GM23338 (cell line): ENCODE measurements around the gene IFT74. TPM values are rescaled to one million over a fixed set of nuclear protein-coding genes. Genes with fewer than 3 reads are reported as not detected.
A peak's percentile ranks its signal among the peaks of the same experiment; 100 is the strongest.

ENCODE experiments used
- ATAC-seq: fragments of 200-7000 bp; cut with Tn5 transposase; 3 replicates; pipeline ENCODE4 v1.9.1; 2020
- DNase-seq: peaks from one replicate; pipeline ENCODE4 v3.0.0-alpha.2; 2015; ENCODE audit warnings: low spot score
- H2AFZ ChIP-seq: fragments of 200-600 bp; sonication (generic); 2 replicates; pipeline ENCODE4 v1.8.0; 2016; ENCODE audit warnings: antibody characterized with exemption, mild to moderate bottlenecking, moderate library complexity
- H3F3A ChIP-seq: fragments of 200-600 bp; sonication (generic); replicated peaks from 2 replicates; pipeline ENCODE4 v1.8.0; 2017; ENCODE audit warnings: antibody characterized with exemption, mixed run types, low read depth
- H3K27ac ChIP-seq: fragments of 200-600 bp; sonication (generic); 2 replicates; pipeline ENCODE4 v1.6.1; 2016; ENCODE audit warnings: low read depth
- H3K27me3 ChIP-seq: fragments of 200-600 bp; sonication (generic); 2 replicates; pipeline ENCODE4 v1.8.0; 2016; ENCODE audit warnings: mild to moderate bottlenecking, mixed run types, moderate library complexity; ENCODE audit not compliant: insufficient read depth
- H3K36me3 ChIP-seq: fragments of 200-600 bp; sonication (generic); 2 replicates; pipeline ENCODE4 v1.8.0; 2016; ENCODE audit warnings: mild to moderate bottlenecking; ENCODE audit not compliant: insufficient read depth
- H3K4me1 ChIP-seq: fragments of 200-600 bp; sonication (generic); 2 replicates; pipeline ENCODE4 v1.8.0; 2016; ENCODE audit warnings: mild to moderate bottlenecking, moderate library complexity; ENCODE audit not compliant: insufficient read depth
- H3K4me2 ChIP-seq: fragments of 200-600 bp; sonication (generic); 2 replicates; pipeline ENCODE4 v1.7.1; 2017; ENCODE audit warnings: mixed run types
- H3K4me3 ChIP-seq: fragments of 200-600 bp; sonication (generic); 2 replicates; pipeline ENCODE4 v1.6.1; 2016; ENCODE audit warnings: mixed run types
- H3K79me2 ChIP-seq: fragments of 200-600 bp; sonication (generic); replicated peaks from 2 replicates; pipeline ENCODE4 v1.8.0; 2017; ENCODE audit warnings: mild to moderate bottlenecking; ENCODE audit not compliant: insufficient read depth
- H3K9me2 ChIP-seq: fragments of 200-600 bp; sonication (generic); 2 replicates; pipeline ENCODE4 v1.8.0; 2017; ENCODE audit not compliant: insufficient read depth
- H4K20me1 ChIP-seq: fragments of 200-600 bp; sonication (generic); replicated peaks from 2 replicates; pipeline ENCODE4 v1.8.0; 2017; ENCODE audit warnings: mild to moderate bottlenecking; ENCODE audit not compliant: insufficient read depth
- H3K27ac Mint-ChIP-seq: 2 replicates; pipeline ENCODE4 v1.8.0; 2020; ENCODE audit warnings: inconsistent platforms, mild to moderate bottlenecking, moderate library complexity, mixed read lengths
- H3K27me3 Mint-ChIP-seq: 3 replicates; pipeline ENCODE4 v1.8.0; 2022; ENCODE audit warnings: low read depth, mild to moderate bottlenecking, moderate library complexity, mixed read lengths, inconsistent platforms; ENCODE audit not compliant: insufficient read depth, poor library complexity
- H3K36me3 Mint-ChIP-seq: 3 replicates; pipeline ENCODE4 v1.8.0; 2021; ENCODE audit warnings: low read depth, mild to moderate bottlenecking, inconsistent platforms, moderate library complexity, mixed read lengths
- H3K4me1 Mint-ChIP-seq: 3 replicates; pipeline ENCODE4 v1.8.0; 2020; ENCODE audit warnings: mild to moderate bottlenecking, inconsistent platforms, mixed read lengths
- H3K4me3 Mint-ChIP-seq: 3 replicates; pipeline ENCODE4 v1.8.0; 2021; ENCODE audit warnings: moderate library complexity, mild to moderate bottlenecking, inconsistent platforms, mixed read lengths
- H3K9me3 Mint-ChIP-seq: 3 replicates; pipeline ENCODE4 v1.8.0; 2020; ENCODE audit warnings: moderate library complexity, mild to moderate bottlenecking, inconsistent platforms, mixed read lengths
- CREB1 ChIP-seq: fragments of 250-450 bp; sonication (Bioruptor Pico); IDR thresholded peaks from 2 replicates; pipeline ENCODE4 v1.5.0; 2020; ENCODE audit warnings: low read depth, mild to moderate bottlenecking, moderate library complexity
- EZH2 ChIP-seq: fragments of 200-600 bp; sonication (generic); IDR thresholded peaks from one replicate; pipeline ENCODE4 v1.8.0; 2017; ENCODE audit warnings: antibody characterized with exemption, mild to moderate bottlenecking, low read depth; ENCODE audit not compliant: unreplicated experiment
- EZH2phosphoT487 ChIP-seq: fragments of 200-600 bp; sonication (generic); IDR thresholded peaks from one replicate; pipeline ENCODE4 v1.8.1; 2018; ENCODE audit warnings: antibody characterized with exemption; ENCODE audit not compliant: unreplicated experiment
- JUNB ChIP-seq: IDR thresholded peaks from one replicate; pipeline ENCODE4 v1.6.1; 2016; ENCODE audit warnings: antibody characterized with exemption; ENCODE audit not compliant: unreplicated experiment
- NANOG ChIP-seq: IDR thresholded peaks from 2 replicates; pipeline ENCODE4 v1.6.1; 2016; ENCODE audit warnings: antibody characterized with exemption, borderline replicate concordance
- POLR2AphosphoS5 ChIP-seq: IDR thresholded peaks from 2 replicates; pipeline ENCODE4 v1.6.1; 2016; ENCODE audit warnings: antibody characterized with exemption, low read depth
- STAT1 ChIP-seq: IDR thresholded peaks from one replicate; pipeline ENCODE4 v1.6.1; 2016; ENCODE audit warnings: antibody characterized with exemption; ENCODE audit not compliant: unreplicated experiment
- ZNF114 ChIP-seq: fragments of 250-450 bp; sonication (Bioruptor Pico); IDR thresholded peaks from 2 replicates; pipeline ENCODE4 v1.5.0; 2020; ENCODE audit warnings: mild to moderate bottlenecking, moderate library complexity
- ZNF331 ChIP-seq: fragments of 250-450 bp; sonication (Bioruptor Pico); IDR thresholded peaks from 2 replicates; pipeline ENCODE4 v1.5.0; 2020; ENCODE audit warnings: low read depth, mild to moderate bottlenecking, moderate library complexity
- ZNF462 ChIP-seq: fragments of 250-450 bp; sonication (Bioruptor Pico); IDR thresholded peaks from 2 replicates; pipeline ENCODE4 v1.5.0; 2020; ENCODE audit warnings: mild to moderate bottlenecking, moderate library complexity
- polyA plus RNA-seq: library from polyadenylated mRNA; unstranded; fragments of >200 nt; fragmentation: Nextera tagmentation; extraction: Ambion mirVana; gene quantifications from 2 replicates; pipeline ENCODE4 v1.2.1, GENCODE V29; 2016
- total RNA-seq: library from RNA; depleted of rRNA; stranded (reverse); fragments of >200 nt; shearing (Covaris generic); gene quantifications from 2 replicates; pipeline ENCODE4 v1.2.3, GENCODE V29; 2014
- TF ChIP-seq, protein P1 (sequence below), 2 experiments: fragments of 200-600 bp in 1 of 2; sonication (generic) in 1 of 2; conservative IDR thresholded peaks; 2 replicates each; pipeline versions ENCODE4 v1.5.1 to v1.6.1; 2016 to 2017; ENCODE audit warnings: antibody characterized with exemption in 2 of 2, low read depth in 2 of 2, mild to moderate bottlenecking in 2 of 2, moderate library complexity in 1 of 2
- TF ChIP-seq, protein P2 (sequence below): IDR thresholded peaks from 2 replicates; pipeline ENCODE4 v1.6.1; 2016; ENCODE audit warnings: antibody characterized with exemption

The IFT74 gene
- total and polyA plus RNA-seq, 2 experiments from 2014 or later = 14.6 to 30.0 TPM

- no peaks in the 10 kb centered on the region for H3K27me3 ChIP-seq
- H2AFZ ChIP-seq = peak overlapping the region; percentile 72
- H3F3A ChIP-seq = no peaks in the 10 kb centered on the region
- H3K27ac Mint-ChIP-seq = peak overlapping the region; percentile 91
- H3K4me3 Mint-ChIP-seq = peak overlapping the region; percentile 95
- no peaks in the 10 kb centered on the region for H3K27me3 Mint-ChIP-seq
- H3K4me1 ChIP-seq = peaks cover 10% of the 10 kb centered on the region; the same call in 1 of the 2 replicates
- H4K20me1 ChIP-seq = no peaks in the 10 kb centered on the region
- H3K36me3 ChIP-seq = no peaks in the 10 kb centered on the region
- no peaks in the 10 kb centered on the region for H3K9me3 Mint-ChIP-seq
- H3K4me1 Mint-ChIP-seq = peaks cover 13% of the 10 kb centered on the region
- H3K4me3 ChIP-seq = peak overlapping the region; percentile 56
- no peaks in the 10 kb centered on the region for H3K36me3 Mint-ChIP-seq
- H3K79me2 ChIP-seq = peaks cover 8% of the 10 kb centered on the region; the same call in 1 of the 2 replicates
- DNase-seq (no peak), ATAC-seq (no peak)
- H3K27ac ChIP-seq = peak overlapping the region; percentile 69
- no peaks in the 10 kb centered on the region for H3K9me2 ChIP-seq
- peak overlapping the region; percentile 81 for H3K4me2 ChIP-seq
- no peak for TF ChIP-seq STAT1
- no peak for TF ChIP-seq ZNF331 (CRISPR knock-in tag)
- TF ChIP-seq, protein P1, sequence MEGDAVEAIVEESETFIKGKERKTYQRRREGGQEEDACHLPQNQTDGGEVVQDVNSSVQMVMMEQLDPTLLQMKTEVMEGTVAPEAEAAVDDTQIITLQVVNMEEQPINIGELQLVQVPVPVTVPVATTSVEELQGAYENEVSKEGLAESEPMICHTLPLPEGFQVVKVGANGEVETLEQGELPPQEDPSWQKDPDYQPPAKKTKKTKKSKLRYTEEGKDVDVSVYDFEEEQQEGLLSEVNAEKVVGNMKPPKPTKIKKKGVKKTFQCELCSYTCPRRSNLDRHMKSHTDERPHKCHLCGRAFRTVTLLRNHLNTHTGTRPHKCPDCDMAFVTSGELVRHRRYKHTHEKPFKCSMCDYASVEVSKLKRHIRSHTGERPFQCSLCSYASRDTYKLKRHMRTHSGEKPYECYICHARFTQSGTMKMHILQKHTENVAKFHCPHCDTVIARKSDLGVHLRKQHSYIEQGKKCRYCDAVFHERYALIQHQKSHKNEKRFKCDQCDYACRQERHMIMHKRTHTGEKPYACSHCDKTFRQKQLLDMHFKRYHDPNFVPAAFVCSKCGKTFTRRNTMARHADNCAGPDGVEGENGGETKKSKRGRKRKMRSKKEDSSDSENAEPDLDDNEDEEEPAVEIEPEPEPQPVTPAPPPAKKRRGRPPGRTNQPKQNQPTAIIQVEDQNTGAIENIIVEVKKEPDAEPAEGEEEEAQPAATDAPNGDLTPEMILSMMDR (conservative IDR thresholded peaks at IDR 0.05; ENCODE audit: low read depth in 2 of 2) = no peak
- no peak for TF ChIP-seq POLR2AphosphoS5
- TF ChIP-seq ZNF114 (CRISPR knock-in tag) = no peak
- TF ChIP-seq, protein P2, sequence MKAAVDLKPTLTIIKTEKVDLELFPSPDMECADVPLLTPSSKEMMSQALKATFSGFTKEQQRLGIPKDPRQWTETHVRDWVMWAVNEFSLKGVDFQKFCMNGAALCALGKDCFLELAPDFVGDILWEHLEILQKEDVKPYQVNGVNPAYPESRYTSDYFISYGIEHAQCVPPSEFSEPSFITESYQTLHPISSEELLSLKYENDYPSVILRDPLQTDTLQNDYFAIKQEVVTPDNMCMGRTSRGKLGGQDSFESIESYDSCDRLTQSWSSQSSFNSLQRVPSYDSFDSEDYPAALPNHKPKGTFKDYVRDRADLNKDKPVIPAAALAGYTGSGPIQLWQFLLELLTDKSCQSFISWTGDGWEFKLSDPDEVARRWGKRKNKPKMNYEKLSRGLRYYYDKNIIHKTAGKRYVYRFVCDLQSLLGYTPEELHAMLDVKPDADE = no peak
- TF ChIP-seq NANOG = no peak
- TF ChIP-seq EZH2phosphoT487 = no peak
- no peak for TF ChIP-seq EZH2
- no peak for TF ChIP-seq CREB1 (CRISPR knock-in tag)
- TF ChIP-seq JUNB = no peak
Measured at GRCh38 chr9:26956860-26957233, 635 bp downstream of the IFT74 start.

GRCh38 chr9:26971721-26972120, 15.5 kb downstream of the IFT74 start:
- H4K20me1 ChIP-seq = no peaks in the 10 kb centered on the region
- peaks cover 24% of the 10 kb centered on the region for H3K9me3 Mint-ChIP-seq
- peaks cover 4% of the 10 kb centered on the region; the same call in 1 of the 3 replicates for H3K4me1 Mint-ChIP-seq
- H2AFZ ChIP-seq = no peak overlapping the region
- peaks cover 12% of the 10 kb centered on the region for H3K4me1 ChIP-seq
- H3K36me3 Mint-ChIP-seq = peaks cover 34% of the 10 kb centered on the region
- H3K27ac ChIP-seq = no peak overlapping the region
- no peak overlapping the region for H3K4me3 ChIP-seq
- no peaks in the 10 kb centered on the region for H3K9me2 ChIP-seq
- H3K36me3 ChIP-seq = no peaks in the 10 kb centered on the region
- ATAC-seq (no peak), DNase-seq (no peak)
- peaks cover 3% of the 10 kb centered on the region for H3K27me3 Mint-ChIP-seq
- no peaks in the 10 kb centered on the region for H3K27me3 ChIP-seq
- no peaks in the 10 kb centered on the region; the same call in 1 of the 2 replicates for H3K79me2 ChIP-seq
- H3K4me2 ChIP-seq = no peak overlapping the region
- H3K4me3 Mint-ChIP-seq = no peak overlapping the region
- H3F3A ChIP-seq = 0 out of 2 replicates have a peak, but pooled peaks cover 3% of the 10 kb centered on the region
- H3K27ac Mint-ChIP-seq = no peak overlapping the region
- TF ChIP-seq POLR2AphosphoS5 (no peak), ZNF462 (CRISPR knock-in tag) (no peak), CREB1 (CRISPR knock-in tag) (no peak)
